ENCODE data around the gene KDM6A.

DNA sequence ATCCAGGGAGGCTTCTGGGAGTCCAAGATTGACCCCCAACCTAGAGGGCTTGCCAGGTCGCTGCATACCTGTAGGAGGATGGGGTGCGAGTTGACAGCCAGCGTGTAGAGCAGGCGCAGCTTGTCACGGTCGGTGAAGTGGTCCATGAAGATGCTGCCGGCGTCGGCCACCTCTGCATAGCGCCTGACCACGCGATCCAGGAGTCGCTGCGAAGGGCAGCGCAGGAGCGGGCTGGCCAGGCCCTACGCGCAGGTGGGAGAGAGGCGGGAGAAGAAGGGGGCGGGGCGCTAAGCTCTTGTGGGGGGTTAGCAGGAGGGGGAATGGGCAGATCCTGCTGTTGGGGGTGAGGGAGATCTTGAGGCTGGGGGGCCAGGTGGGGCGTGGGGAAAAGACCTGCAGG is 284.7 kb downstream of the KDM6A start:
- TF ChIP-seq, protein P1, sequence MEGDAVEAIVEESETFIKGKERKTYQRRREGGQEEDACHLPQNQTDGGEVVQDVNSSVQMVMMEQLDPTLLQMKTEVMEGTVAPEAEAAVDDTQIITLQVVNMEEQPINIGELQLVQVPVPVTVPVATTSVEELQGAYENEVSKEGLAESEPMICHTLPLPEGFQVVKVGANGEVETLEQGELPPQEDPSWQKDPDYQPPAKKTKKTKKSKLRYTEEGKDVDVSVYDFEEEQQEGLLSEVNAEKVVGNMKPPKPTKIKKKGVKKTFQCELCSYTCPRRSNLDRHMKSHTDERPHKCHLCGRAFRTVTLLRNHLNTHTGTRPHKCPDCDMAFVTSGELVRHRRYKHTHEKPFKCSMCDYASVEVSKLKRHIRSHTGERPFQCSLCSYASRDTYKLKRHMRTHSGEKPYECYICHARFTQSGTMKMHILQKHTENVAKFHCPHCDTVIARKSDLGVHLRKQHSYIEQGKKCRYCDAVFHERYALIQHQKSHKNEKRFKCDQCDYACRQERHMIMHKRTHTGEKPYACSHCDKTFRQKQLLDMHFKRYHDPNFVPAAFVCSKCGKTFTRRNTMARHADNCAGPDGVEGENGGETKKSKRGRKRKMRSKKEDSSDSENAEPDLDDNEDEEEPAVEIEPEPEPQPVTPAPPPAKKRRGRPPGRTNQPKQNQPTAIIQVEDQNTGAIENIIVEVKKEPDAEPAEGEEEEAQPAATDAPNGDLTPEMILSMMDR (IDR thresholded peaks at IDR 0.05): no peak
- TF ChIP-seq, protein P2, sequence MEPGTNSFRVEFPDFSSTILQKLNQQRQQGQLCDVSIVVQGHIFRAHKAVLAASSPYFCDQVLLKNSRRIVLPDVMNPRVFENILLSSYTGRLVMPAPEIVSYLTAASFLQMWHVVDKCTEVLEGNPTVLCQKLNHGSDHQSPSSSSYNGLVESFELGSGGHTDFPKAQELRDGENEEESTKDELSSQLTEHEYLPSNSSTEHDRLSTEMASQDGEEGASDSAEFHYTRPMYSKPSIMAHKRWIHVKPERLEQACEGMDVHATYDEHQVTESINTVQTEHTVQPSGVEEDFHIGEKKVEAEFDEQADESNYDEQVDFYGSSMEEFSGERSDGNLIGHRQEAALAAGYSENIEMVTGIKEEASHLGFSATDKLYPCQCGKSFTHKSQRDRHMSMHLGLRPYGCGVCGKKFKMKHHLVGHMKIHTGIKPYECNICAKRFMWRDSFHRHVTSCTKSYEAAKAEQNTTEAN (CRISPR knock-in tag; IDR thresholded peaks at IDR 0.05): no peak

Measured in WTC11 (cell line).